HG03103 (cell line): ENCODE data around the gene RAB44.

ENCODE experiments used
- ATAC-seq: cut with Tn5 transposase; IDR thresholded peaks from one replicate; pipeline ENCODE4 v1.9.1; 2021; ENCODE audit warnings: low read depth; ENCODE audit not compliant: unreplicated experiment

Gene RAB44

GRCh38 chr6:36668591-36668990 lies 29.0 kb upstream of the RAB44 start:
- ATAC-seq, result no peak

GRCh38 chr6:36669002-36669401 lies 28.6 kb upstream of the RAB44 start:
- ATAC-seq, result no peak

- no peak for ATAC-seq
These were observed 27.4 kb upstream of the RAB44 start for GRCh38 chr6:36670271-36670670.

GRCh38 chr6:36671687-36672375 lies 25.8 kb upstream of the RAB44 start:
- no peak for ATAC-seq

- ATAC-seq, result no peak
These were observed 23.7 kb upstream of the RAB44 start for GRCh38 chr6:36673882-36674281.

- ATAC-seq, result no peak
These were observed 22.7 kb upstream of the RAB44 start for GRCh38 chr6:36674942-36675341.

- no peak for ATAC-seq
These were observed 21.2 kb upstream of the RAB44 start for GRCh38 chr6:36676141-36677058.

GRCh38 chr6:36677059-36677749 lies 20.4 kb upstream of the RAB44 start:
- no peak for ATAC-seq

GRCh38 chr6:36677753-36678487 lies 19.7 kb upstream of the RAB44 start:
- ATAC-seq, result no peak

GRCh38 chr6:36678488-36679042 lies 19.1 kb upstream of the RAB44 start, which contains the start of gene CDKN1A:
Gene CDKN1A, plus strand, starts transcription at chr6:36678714. Its CDS starts 5,388 bp downstream, at chr6:36684102.
- peak; percentile 40 for ATAC-seq

GRCh38 chr6:36679043-36679833 lies 18.4 kb upstream of the RAB44 start:
- no peak for ATAC-seq

GRCh38 chr6:36682328-36683144 lies 15.1 kb upstream of the RAB44 start:
- no peak for ATAC-seq

GRCh38 chr6:36683145-36683655 lies 14.4 kb upstream of the RAB44 start:
- no peak for ATAC-seq

GRCh38 chr6:36683656-36684446 lies 13.8 kb upstream of the RAB44 start:
- no peak for ATAC-seq

GRCh38 chr6:36684447-36684812 lies 13.2 kb upstream of the RAB44 start:
- no peak for ATAC-seq

GRCh38 chr6:36685166-36685924 lies 12.3 kb upstream of the RAB44 start:
- no peak for ATAC-seq
